Stimulated activated CD4-positive, alpha-beta T cell treated with anti-CD3 and anti-CD28 coated beads, Interleukin-12 subunit alpha, Interleukin-12 subunit beta, amount 100 ng/mL, for 48 hours (primary cell): ENCODE data around the gene NKIRAS1.

Experiments
- DNase-seq, 3 donors: peaks; one replicate each; pipeline ENCODE4 v3.0.0-alpha.2; 2020; ENCODE audit warnings: low read depth in 2 of 3, low spot score in 1 of 3

NKIRAS1 gene

GRCh38 chr3:23916886-23917678 is at the start of gene NKIRAS1, which contains the start of gene RPL15:
Gene NKIRAS1 (minus strand): TSS chr3:23916990. CDS start chr3:23910904, 6,086 bp downstream.
Gene RPL15 (plus strand): TSS chr3:23917132. CDS start chr3:23917860, 728 bp downstream.
- peak; percentile 89 to 95 (median 95) for DNase-seq

GRCh38 chr3:23966328-23966727 is 49.5 kb upstream of the NKIRAS1 start:
- DNase-seq, result no peak

GRCh38 chr3:23964537-23965235 is 47.9 kb upstream of the NKIRAS1 start:
- DNase-seq, result no peak

- no peak for DNase-seq
Observed at GRCh38 chr3:23961913-23962312, 45.1 kb upstream of the NKIRAS1 start.

- DNase-seq, result no peak
Observed at GRCh38 chr3:23961066-23961465, 44.3 kb upstream of the NKIRAS1 start.

GRCh38 chr3:23960649-23961048 is 43.9 kb upstream of the NKIRAS1 start:
- DNase-seq, result no peak

- DNase-seq, result no peak
Observed at GRCh38 chr3:23959135-23959900, 42.5 kb upstream of the NKIRAS1 start.

- no peak for DNase-seq
Observed at GRCh38 chr3:23956701-23957100, 39.9 kb upstream of the NKIRAS1 start.

GRCh38 chr3:23954144-23954543 is 37.4 kb upstream of the NKIRAS1 start:
- DNase-seq, result no peak

GRCh38 chr3:23953523-23953922 is 36.7 kb upstream of the NKIRAS1 start:
- no peak for DNase-seq

- no peak for DNase-seq
Observed at GRCh38 chr3:23952646-23953045, 35.9 kb upstream of the NKIRAS1 start.

GRCh38 chr3:23950293-23950692 is 33.5 kb upstream of the NKIRAS1 start:
- no peak for DNase-seq

- no peak for DNase-seq
Observed at GRCh38 chr3:23949784-23950183, 33.0 kb upstream of the NKIRAS1 start.

- no peak for DNase-seq
Observed at GRCh38 chr3:23948761-23949160, 32.0 kb upstream of the NKIRAS1 start.

- peak; percentile 92 to 97 (median 92) for DNase-seq
Observed at GRCh38 chr3:23945913-23946687, 29.3 kb upstream of the NKIRAS1 start.

GRCh38 chr3:23945663-23945912 is 28.8 kb upstream of the NKIRAS1 start:
- no peak for DNase-seq

GRCh38 chr3:23944861-23945662 is 28.3 kb upstream of the NKIRAS1 start, which contains the start of gene NR1D2:
Gene NR1D2 (plus strand): TSS chr3:23945286. CDS start chr3:23945579, 293 bp downstream.
- DNase-seq, result peak; percentile 34 to 76 (median 43)

- DNase-seq, result no peak
Observed at GRCh38 chr3:23944007-23944783, 27.4 kb upstream of the NKIRAS1 start.

GRCh38 chr3:23942546-23942945 is 25.8 kb upstream of the NKIRAS1 start:
- no peak for DNase-seq
